SKM-1 treated with dmso at 0.1 percent for 144 hours (cell line): ENCODE data around the gene CTDNEP1.

Experiments used
- DNase-seq: peaks from one replicate; lab custom pipeline; 2025; ENCODE audit not compliant: unreplicated experiment; lab: John Stamatoyannopoulos, UW

The CTDNEP1 gene

DNA sequence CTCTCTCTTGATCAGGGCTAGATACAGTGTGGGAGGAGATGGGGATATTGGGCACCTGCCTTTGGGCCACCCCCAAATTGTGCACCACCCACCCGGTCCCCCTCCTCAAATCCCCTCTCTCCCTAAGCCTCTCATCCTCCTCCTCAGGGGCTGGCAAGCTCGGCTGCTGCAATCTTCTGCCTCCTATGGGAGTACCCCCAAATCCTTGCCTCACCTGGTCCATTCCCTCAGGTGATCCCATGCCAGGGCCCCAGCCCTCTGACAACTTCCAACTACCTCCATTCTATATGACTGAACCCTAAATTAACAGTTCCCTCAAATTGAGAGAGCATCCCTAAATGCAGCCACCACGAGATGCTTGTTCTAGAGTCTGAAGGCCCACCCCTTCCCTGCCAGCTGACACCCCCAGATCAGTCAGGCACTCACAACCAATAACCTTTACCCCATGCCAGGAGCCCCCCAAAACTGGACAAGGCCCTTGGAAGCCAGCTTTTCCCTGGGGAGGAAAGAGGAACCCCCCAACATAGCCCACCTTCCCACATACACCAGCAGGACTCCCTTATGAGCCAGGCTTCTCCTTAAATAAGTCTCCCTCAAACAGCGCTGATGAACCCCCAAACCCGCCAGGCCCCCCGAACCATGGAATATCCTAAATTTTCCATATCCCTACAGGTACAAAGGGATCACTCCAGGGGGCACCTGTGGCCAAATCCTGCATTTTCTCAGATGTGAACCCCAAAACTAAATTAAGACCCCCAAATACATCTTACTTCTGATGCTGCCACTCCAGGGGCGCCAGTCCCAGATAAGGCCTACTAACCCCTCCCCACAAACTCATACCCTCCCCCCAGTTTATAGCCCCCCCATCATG is 35.1 kb downstream of the CTDNEP1 start:
- no peak for DNase-seq

DNA sequence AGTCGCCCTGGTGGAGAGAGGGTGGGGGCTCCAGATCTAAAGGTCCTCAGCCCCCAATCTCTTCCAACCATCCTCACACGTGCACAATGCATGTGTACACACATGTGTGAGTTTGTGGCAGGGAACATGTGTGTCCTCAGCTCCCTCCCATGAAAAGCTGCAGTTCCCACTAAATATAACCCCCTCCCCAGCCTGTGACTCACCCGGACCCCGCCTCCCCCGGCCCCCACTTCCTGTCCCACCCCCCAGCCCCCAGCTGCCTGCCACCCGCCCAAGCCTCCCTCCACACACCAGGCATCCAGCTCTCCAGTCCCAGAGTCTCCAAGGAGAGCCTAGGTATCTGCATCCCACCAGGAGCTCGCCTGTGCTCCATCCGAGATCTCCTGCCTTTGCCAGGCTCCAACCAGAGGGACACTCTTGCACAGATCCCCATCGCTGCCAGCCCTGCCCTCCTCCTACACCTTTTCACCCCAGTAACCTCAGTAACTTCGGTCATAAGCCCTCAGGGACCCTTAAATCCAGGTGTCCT is 35.8 kb downstream of the CTDNEP1 start:
- DNase-seq, result no peak

DNA sequence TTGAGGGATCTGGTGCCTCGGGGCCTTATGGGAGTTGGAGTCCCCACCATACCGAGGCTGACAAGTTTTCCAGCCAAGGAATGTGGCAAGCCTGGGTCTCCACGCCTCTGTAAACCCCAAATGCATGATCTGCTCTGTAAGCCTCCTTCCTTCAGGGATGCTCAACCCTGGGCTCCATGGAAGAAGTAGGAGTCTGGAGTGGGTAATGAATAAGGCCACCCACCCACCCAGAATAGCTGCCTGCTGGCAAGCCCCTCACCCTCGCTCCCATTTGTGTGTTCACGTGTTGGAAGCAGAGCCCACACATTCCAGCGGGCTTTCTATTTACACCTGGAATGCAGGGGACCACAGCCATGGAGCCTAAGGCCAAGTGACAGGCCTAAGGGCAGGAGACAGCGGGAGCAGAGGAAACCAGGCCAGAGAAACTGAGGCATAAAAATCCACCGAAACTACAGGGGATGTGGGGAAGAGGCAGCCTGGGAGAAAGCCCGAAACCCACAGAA is 36.3 kb downstream of the CTDNEP1 start:
- DNase-seq, result no peak

DNA sequence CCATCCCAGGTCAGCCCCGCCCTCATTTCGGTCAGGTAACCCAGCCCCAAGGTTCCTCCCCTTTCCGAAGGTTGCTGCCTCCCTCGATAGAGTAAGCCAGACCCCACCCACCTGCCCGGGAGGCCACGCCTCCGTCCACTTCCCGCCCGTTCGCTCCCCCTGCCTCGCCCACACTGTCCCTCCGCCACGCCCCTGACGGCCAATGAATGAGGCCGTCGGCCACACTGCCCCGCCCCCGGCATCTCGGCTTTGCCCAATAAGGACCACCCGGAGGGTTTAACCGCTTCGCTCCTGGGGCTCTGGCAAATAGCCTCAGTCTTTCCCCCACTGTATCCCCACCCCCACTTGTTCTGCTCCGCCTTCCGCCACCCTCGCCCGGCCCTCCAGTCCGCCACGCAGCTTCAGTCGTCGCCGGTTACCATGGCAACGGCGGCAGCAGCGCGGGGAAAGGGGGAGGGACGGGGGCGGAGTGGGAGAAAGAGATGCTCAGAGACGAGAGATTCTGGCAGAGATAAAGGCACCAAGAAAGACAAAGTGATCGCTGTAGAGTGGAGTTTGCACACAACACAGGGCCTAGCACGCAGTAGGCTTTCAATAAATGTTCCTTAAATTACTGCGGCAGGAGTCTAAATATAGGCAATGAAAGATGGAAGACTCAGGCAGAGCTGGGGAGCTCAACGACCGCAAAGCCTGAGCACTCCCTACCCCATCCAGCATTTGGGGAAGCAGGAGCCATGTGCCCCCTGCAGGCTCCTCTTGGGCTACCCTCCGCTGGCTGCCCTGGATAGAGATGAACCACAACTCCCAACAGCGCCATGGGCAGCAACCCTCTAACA is 37.0 kb downstream of the CTDNEP1 start:
- peak; percentile 77 for DNase-seq

DNA sequence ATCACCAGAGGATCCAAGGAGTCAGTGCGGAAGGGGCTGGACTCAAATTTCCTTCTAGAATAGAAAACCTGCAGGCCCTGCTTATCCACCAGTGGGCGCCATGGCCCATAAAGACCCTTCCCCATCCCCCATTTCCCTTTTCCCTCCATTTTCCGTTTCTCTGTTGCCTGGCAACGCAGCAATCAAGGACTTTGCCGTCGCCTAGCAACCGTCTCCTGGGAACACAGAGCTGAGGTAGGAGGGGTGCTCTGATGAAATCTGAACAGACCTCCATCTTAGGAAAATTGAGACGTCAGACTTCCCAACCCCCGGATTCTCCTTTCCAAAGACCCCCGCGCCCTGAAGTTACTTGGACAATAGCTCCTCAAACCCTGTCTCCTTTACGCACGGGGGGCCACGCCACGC is 37.6 kb downstream of the CTDNEP1 start:
- DNase-seq, result peak; percentile 71

DNA sequence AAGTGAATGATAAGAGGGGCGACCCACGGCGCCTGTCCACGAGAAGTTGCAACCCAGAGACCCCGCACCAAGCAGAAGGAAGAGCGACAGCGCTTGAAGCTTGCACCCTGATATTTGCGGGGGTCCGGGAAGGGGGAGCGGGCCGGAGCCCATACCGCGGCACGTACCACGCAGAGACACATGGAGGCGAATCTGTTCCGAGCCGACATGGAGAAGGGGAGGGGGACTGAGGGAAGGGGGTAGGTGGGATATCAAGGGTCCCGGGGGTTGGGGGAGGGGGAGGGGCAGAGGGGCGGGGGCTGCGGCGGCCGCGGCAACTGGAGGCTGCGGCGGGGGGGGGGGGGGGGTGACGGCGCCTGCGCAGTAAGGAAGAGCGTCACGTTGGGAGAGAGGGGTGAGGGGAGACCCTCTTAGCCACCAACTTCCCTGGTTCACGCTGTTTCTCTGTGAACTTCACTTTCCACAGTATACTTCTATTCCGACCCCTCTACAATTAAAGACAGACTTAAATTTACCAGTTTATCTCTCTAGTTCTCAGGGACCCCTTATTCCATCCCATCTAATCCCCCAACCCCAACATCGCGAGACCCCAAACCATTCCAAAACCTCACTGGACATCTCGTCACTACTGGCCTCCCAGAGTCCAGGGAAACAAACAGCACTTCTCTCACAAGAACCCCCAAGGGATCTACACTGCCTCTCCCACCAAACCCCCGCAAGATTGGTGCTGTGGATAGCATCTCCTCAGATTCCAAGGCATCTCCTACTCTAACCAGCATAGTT is 39.9 kb downstream of the CTDNEP1 start:
- no peak for DNase-seq

DNA sequence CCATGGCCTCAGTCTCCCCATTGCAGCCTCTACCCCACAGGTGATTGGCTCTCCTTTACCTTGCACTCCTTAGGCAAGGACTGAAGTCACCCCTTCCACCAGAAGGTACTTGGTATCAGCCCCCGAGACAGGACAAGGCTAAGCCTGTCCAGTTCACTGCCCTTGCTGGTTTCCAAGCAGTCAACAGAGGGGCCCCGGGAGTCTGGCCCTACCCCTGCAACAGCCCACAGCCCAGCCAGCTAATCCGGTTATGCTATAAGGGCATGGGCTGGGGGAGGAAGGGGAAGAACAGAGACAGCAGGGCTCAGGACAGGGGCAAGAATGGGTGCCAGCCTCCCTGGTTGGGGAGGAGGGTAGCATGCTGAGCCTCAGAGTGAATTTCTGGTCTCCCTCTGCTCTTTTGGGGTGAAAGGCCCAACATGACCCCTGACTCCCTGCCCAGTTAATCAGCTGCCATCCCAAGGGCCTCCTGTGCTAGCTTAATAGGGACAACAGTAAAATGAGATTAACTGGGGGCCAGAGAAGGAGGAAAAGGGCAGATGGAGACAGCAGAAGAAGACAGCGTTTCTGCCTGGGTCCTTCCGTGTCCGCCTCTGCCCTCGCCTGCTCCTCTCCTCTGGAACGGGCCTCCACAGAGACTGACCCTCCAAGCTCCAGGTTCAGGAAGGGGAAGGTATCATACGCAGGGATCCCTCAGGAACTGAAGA is 42.6 kb downstream of the CTDNEP1 start:
- no peak for DNase-seq

DNA sequence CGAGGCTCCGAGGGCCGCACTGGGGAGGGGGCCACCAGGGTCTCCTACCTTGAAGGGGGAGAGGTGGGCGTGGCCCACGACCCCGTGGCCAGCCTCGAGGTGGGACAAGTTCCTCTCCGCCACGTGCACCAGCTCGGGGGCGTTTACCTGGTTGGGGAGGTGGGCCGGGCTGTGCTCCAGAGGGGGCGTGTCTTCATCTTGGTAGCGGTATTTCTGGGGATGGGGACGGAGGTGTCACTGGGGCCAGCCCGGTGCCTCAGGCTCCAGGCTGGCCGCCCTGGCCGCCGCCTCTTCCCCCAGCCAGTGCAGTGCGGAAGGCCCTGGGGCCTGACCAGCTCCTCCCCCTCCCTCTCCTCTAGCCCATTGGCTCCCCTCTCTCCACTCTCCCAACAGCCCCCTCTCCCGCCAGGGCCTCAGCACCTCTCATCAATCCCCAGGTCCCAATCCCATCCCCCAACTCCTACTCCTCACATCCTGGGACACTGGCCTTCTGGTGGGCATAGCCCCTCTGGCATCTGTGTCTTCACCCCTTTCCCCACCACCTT is 43.4 kb downstream of the CTDNEP1 start:
- DNase-seq, result no peak

DNA sequence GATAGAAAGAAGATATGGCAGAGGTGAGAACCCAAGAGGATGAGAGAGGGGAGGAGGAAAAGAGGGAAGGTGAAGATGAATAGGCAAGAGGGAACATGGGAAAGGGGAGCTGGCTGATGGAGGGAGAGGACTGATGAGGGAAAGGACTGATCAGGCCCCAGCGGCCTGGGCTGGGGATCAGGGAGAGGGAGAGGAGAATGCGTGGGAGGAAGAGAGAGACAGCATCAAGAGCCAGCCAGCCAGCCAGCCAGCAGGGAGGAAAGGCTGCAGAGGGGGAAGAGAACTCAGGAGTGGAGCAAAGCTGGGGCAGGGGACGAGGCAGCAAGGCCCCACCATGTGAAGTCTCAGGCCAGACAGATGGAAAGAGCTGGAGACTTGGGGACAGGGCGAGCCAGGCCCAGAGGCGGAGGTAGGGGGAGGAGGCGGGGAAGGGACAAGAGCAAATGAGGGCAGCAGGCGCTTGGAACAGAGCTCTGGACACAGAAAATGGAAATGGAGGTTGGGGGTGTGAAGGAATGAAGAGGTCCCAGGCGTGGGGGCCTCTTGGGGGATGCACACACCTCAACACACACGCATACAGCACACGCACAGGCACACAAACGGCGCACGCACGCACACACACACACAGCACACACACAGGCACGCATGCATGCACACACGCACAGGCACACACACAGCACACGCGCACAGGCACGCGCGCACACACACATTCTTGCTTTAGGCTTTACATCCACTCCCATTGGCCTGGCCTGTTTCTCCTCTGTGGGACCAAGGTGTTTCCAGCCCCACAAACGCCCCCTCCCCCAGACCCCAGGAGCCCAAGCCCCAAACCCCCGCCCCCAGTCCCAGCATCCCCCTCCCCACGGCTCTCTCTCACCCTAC is 44.2 kb downstream of the CTDNEP1 start:
- no peak for DNase-seq

DNA sequence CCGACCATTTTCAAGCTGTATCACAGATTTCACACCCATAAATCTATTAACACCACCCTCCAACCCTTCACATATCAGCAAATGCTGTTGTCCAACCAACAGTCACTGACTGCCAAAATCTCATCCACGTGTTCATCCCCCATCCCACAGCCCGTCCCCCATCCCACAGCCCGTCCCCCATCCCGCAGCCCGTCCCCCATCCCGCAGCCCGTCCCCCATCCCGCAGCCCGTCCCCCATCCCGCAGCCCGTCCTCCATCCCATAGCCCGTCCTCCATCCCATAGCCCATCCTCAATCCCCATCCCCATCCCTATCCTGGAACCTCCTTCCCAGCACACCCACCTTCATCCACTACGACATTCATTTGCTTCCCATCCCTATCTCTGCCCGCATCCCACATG is 46.0 kb downstream of the CTDNEP1 start:
- DNase-seq, result no peak

DNA sequence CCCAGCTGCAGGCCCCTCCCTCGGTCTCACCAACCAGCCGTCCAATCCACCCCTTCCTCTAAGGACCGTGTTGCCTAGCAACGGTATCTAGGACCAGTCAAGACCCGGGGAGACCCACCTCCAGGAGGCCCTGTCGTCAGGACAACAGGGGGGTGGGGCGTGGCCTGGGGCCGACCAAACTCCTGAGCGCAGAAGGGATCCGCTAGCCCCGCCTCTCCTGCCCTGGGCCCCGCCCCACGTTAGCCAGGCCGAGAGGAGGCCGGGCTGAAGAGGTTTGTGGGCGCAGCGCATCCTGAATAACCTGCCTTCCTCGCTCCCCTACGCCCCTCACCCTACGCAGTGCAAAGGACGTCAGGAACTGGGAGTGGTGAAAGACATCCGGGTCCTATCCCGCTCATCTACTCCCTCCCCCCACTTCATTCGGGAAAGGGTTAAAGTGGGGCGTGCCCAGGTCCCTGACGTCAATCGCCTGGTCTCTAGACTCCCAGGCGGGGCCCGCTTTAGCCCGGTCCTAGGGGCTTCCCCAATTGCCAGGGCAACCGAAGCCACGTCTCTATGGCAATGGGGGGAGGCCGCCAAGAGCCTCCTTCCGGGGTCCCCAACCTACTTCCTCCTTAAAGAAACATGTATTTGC is 46.6 kb downstream of the CTDNEP1 start:
- DNase-seq, result no peak

DNA sequence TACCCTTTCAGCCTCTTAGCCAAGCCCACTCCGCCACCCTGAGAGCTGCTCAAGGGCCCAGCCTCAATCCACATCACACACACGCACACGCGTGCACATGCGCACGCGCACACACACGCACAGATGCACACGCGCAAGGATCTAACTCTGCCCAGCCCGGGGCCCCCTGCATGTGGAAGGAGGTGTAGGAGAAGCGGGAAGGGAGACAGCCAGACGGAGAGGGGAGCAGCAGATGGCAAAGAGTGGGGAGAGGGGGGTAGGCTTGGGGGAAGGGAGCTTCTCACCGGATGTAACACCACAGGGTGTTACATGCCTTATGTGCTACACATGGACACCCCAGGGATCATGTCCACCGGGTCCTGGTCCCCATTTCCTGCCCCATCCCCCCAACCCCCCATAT is 47.2 kb downstream of the CTDNEP1 start:
- no peak for DNase-seq

DNA sequence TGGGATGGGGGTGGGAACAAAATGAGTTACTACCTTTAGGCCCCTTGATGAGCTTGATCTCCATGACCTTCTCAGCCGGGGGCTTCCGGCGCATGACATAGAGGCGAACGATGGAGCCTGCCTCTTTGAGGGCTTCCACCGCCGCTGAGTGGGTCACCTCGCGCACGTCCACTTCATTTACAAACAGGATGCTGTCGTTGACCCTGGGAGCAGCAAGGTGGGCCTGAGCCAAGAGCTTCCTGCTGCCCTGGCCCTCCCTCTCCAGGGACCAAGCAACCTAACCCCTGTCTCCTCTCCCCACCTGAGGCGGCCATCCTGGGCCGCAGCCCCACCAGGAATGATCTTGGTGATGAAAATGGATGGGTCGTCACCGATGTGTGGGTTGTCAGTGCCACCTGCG is 48.1 kb downstream of the CTDNEP1 start:
- no peak for DNase-seq

DNA sequence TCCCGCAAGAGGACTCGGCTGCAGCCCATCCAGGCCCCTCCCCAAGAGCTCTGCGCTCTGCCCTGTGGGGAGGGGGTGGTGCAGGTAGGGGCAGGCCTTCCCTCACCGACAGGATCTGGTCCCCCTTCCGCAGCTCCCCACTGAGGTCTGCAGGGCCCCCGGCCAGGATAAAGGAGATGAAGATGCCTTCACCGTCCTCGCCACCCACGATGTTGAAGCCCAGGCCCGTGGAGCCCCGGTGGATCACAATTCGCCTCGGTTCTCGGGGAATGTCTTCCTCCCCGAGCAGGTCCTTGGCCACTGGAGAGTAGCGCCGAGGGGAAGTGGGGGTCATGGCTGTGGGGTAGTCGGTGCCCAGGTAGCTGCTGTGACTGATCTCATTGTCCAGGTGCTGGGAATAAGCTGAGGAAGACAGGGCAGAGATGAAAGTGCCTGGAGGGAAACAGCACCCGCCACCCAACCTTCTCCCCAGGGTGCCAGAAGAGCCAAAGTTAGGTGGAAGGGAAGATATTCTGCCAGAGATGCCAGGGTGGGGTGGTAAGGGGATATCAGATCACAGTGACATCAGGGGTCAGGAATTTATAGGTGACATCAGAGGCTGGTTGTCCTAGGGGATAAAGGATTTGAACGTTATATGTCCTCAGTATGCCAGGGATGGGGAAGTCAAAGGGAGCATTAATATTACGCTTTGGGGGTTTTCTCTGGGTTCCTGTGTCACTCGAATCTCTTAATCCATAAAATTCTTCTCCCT is 54.7 kb downstream of the CTDNEP1 start:
- DNase-seq, result no peak

DNA sequence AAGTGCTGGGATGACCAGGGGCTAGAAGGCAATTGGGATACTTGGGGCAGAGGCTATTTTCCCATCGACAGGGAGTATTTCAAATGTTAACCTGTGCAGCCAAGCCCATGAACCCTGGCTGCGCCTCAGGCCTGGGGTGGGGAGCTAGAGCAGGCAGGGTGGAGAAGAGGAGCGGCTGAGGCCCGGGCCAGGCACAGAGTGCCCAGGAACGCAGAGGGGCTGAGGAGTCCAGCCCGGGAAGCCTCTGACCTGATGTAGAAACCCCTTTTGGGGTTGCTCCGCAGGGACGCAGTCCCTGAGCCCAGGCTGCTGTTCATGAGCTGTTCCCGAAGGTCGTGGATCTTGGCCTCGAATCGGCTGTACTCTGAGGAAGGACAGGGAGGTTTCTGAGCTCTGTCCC is 55.6 kb downstream of the CTDNEP1 start:
- no peak for DNase-seq
